B cell (primary cell): Measurements from ENCODE around the gene DNAJB2. TPM values are rescaled to one million over a fixed set of nuclear protein-coding genes. Genes with fewer than 3 reads are reported as not detected.
A peak's percentile ranks its signal among the peaks of the same experiment; 100 is the strongest.

Source experiments
- ATAC-seq: fragments of 200-7000 bp; cut with Tn5 transposase; one replicate; pipeline ENCODE4 v1.10.0; 2021; ENCODE audit warnings: low read depth, mild to moderate bottlenecking, moderate number of reproducible peaks, moderate library complexity
- CTCF ChIA-PET: fragments of 350-600 bp; sonication (Branson Sonifier 250); formaldehyde crosslinking; loops from one replicate; lab custom pipeline; 2021; ENCODE audit warnings: antibody characterized with exemption, inconsistent platforms; lab: Charles Lee
- POLR2A ChIA-PET: fragments of 350-600 bp; sonication (Branson Sonifier 250); formaldehyde crosslinking; loops from one replicate; lab custom pipeline; 2021; ENCODE audit warnings: antibody characterized with exemption; lab: Charles Lee
- DNase-seq: peaks from one replicate; pipeline ENCODE4 v3.0.0; 2013
- H2AFZ ChIP-seq: 2 replicates; pipeline ENCODE4 v1.6.1; 2012; ENCODE audit warnings: mild to moderate bottlenecking, low read depth, low read length; ENCODE audit not compliant: insufficient read depth, poor library complexity, severe bottlenecking
- H3K27ac ChIP-seq, 2 donors: 1 replicate in 1 of 2; 2 replicates in 1 of 2; pipeline ENCODE4 v1.5.1; 2012 to 2013; ENCODE audit warnings: low read length in 2 of 2, mild to moderate bottlenecking in 2 of 2, moderate library complexity in 1 of 2
- H3K27me3 ChIP-seq, 4 experiments: fragments of 200-600 bp in 1 of 4; sonication (generic) in 1 of 4; replicated peaks in 1 of 4; 1 replicate in 2 of 4; 2 replicates in 2 of 4; pipeline versions ENCODE4 v1.6.1 to v1.7.0; 2013 to 2016; ENCODE audit warnings: low read length in 3 of 4, mild to moderate bottlenecking in 2 of 4, mixed read lengths in 1 of 4, moderate library complexity in 1 of 4; ENCODE audit not compliant: insufficient read depth in 4 of 4, control insufficient read depth in 3 of 4; ENCODE audit errors: control extremely low read depth in 1 of 4
- H3K36me3 ChIP-seq, 2 experiments: replicated peaks in 1 of 2; 1 replicate in 1 of 2; 2 replicates in 1 of 2; pipeline versions ENCODE4 v1.6.1 to v1.7.1; 2013; ENCODE audit warnings: low read length in 1 of 2; ENCODE audit not compliant: insufficient read depth in 2 of 2, control insufficient read depth in 1 of 2; ENCODE audit errors: control extremely low read depth in 1 of 2, extremely low read depth in 1 of 2
- H3K4me1 ChIP-seq, 2 donors: fragments of 200-600 bp in 1 of 2; sonication (generic) in 1 of 2; 1 replicate in 1 of 2; 2 replicates in 1 of 2; pipeline versions ENCODE4 v1.5.1 to v1.6.1; 2013 to 2017; ENCODE audit warnings: low read length in 2 of 2; ENCODE audit not compliant: control insufficient read depth in 2 of 2, insufficient read depth in 2 of 2
- H3K4me2 ChIP-seq: replicated peaks from 2 replicates; pipeline ENCODE3; 2012; ENCODE audit warnings: mild to moderate bottlenecking, low read depth, low read length; ENCODE audit not compliant: poor library complexity, severe bottlenecking
- H3K4me3 ChIP-seq, 5 experiments: fragments of 200-600 bp in 1 of 5; sonication (generic) in 1 of 5; 1 replicate in 3 of 5; 2 replicates in 2 of 5; pipeline versions ENCODE4 v1.5.1 to v1.7.0; 2011 to 2016; ENCODE audit warnings: low read length in 4 of 5, mild to moderate bottlenecking in 4 of 5, low read depth in 2 of 5, control low read depth in 1 of 5, moderate library complexity in 1 of 5; ENCODE audit not compliant: insufficient read depth in 1 of 5; ENCODE audit errors: control extremely low read depth in 1 of 5, extremely low read depth in 1 of 5
- H3K79me2 ChIP-seq: fragments of 200-600 bp; sonication (generic); one replicate; pipeline ENCODE4 v1.6.0; 2016; ENCODE audit warnings: low read length; ENCODE audit not compliant: control insufficient read depth, insufficient read depth
- H3K9ac ChIP-seq: fragments of 200-600 bp; sonication (generic); 2 replicates; pipeline ENCODE4 v1.6.1; 2017; ENCODE audit warnings: mild to moderate bottlenecking, low read length, moderate library complexity
- H3K9me3 ChIP-seq, 3 donors: one replicate each; pipeline versions ENCODE4 v1.6.1 to v1.7.1; 2013; ENCODE audit warnings: low read length in 2 of 3; ENCODE audit not compliant: control insufficient read depth in 2 of 3, insufficient read depth in 1 of 3; ENCODE audit errors: control extremely low read depth in 1 of 3
- H4K20me1 ChIP-seq: 2 replicates; pipeline ENCODE4 v1.6.0; 2012; ENCODE audit warnings: mild to moderate bottlenecking, low read length; ENCODE audit not compliant: insufficient read depth, control insufficient read depth, poor library complexity, severe bottlenecking
- H3K27ac Mint-ChIP-seq: one replicate; pipeline ENCODE4 v1.8.0; 2021; ENCODE audit warnings: mixed read lengths
- H3K27me3 Mint-ChIP-seq: one replicate; pipeline ENCODE4 v1.8.0; 2021; ENCODE audit warnings: mixed read lengths
- H3K4me1 Mint-ChIP-seq: one replicate; pipeline ENCODE4 v1.8.0; 2021; ENCODE audit warnings: mixed read lengths
- H3K4me3 Mint-ChIP-seq: one replicate; pipeline ENCODE4 v1.8.0; 2021; ENCODE audit warnings: mixed read lengths
- H3K9me3 Mint-ChIP-seq: one replicate; pipeline ENCODE4 v1.8.0; 2022; ENCODE audit warnings: mixed read lengths; ENCODE audit not compliant: insufficient read depth
- CTCF ChIP-seq: fragments of 200-600 bp; IDR thresholded peaks from one replicate; pipeline ENCODE4 v1.8.0; 2022; ENCODE audit warnings: antibody characterized with exemption, mild to moderate bottlenecking
- EZH2 ChIP-seq: IDR thresholded peaks from 2 replicates; pipeline ENCODE4 v1.6.1; 2012; ENCODE audit warnings: borderline replicate concordance, low read depth, mild to moderate bottlenecking, moderate library complexity, low read length; ENCODE audit not compliant: insufficient read depth, poor library complexity, severe bottlenecking
- WGBS: methylation state at CpG from one replicate; pipeline ENCODE4 v1.1.5; 2013; ENCODE audit warnings: missing lambda C conversion rate; ENCODE audit not compliant: insufficient coverage; 5-methylcytosine and 5-hydroxymethylcytosine counted together
- intact Hi-C: fragments of 100-400 bp; cut with micrococcal nuclease; formaldehyde crosslinking; loops from one replicate; pipeline ENCODE4 v1.10.0; 2022
- polyA plus RNA-seq: library from polyadenylated mRNA; depleted of rRNA; stranded (reverse); fragments of >200 nt; gene quantifications from 2 replicates; pipeline ENCODE4 v1.2.3, GENCODE V29; 2012
- total RNA-seq, 2 donors: library from RNA; stranded (reverse); fragments of 120-200 nt in 1 of 2; gene quantifications; 1 replicate in 1 of 2; 2 replicates in 1 of 2; pipeline versions ENCODE4 v1.2.3 to v1.2.4, GENCODE V29; 2013 to 2022

The DNAJB2 gene
- total and polyA plus RNA-seq, 2 donors (not counting 1 experiment from before 2014, with no cell fraction given): 127 to 184 TPM

GRCh38 chr2:219247678-219248642 lies 31.2 kb upstream of the DNAJB2 start:
- intact Hi-C loops: no loop called here
- ATAC-seq (peak; percentile 21), DNase-seq (peak; percentile 55)
- peak overlapping the region; percentile 30 for H3K9ac ChIP-seq
- H3K27me3 Mint-ChIP-seq: no peaks in the 10 kb centered on the region
- ChIA-PET CTCF (interaction anchor here (1.0 to 6.8 kb wide), 7 partner anchors 9 to 72 kb away, joined by 3 to 69 read pairs (median 8); partner anchors contain the start of genes ANKZF1, ATG9A and DNAJB2), POLR2A (interaction anchor here (0.6 to 3.3 kb wide), 8 partner anchors 9 to 47 kb away, joined by 3 to 39 read pairs (median 6); partner anchors contain the start of genes ABCB6, ANKZF1, ATG9A and DNAJB2)
- peaks cover 76% of the 10 kb centered on the region for H3K79me2 ChIP-seq
- peak overlapping the region; percentile 96 for H3K27ac Mint-ChIP-seq
- no peak overlapping the region for H2AFZ ChIP-seq
- H3K27me3 ChIP-seq: no peaks in the 10 kb centered on the region
- WGBS: 71% methylated on average over 11 of the region's 17 CpGs
- peak overlapping the region; percentile 93 for H3K4me2 ChIP-seq
- H3K4me1 Mint-ChIP-seq: peaks cover 88% of the 10 kb centered on the region
- H3K27ac ChIP-seq: peak overlapping the region; percentile 75 to 92
- H3K4me3 ChIP-seq: peak overlapping the region in 4 of 5 experiments; percentile 3 to 53 (median 28)
- peaks cover 73 to 80% of the 10 kb centered on the region in 2 donors for H3K4me1 ChIP-seq
- H4K20me1 ChIP-seq: peaks cover 15% of the 10 kb centered on the region
- H3K36me3 ChIP-seq: peaks cover 2 to 35% of the 10 kb centered on the region in 2 experiments
- TF ChIP-seq CTCF (no peak), EZH2 (no peak)
- H3K9me3 Mint-ChIP-seq: no peaks in the 10 kb centered on the region
- H3K9me3 ChIP-seq: no peaks in the 10 kb centered on the region
- H3K4me3 Mint-ChIP-seq: peak overlapping the region; percentile 87
